Bone marrow (tissue), 2 donors: ENCODE data around the gene KLF16.
"Not testable (repeated sequence)": the region's sequence is repeated elsewhere in the genome, so short reads cannot be mapped to it uniquely, and the experiment has no call there.

Experiments used
- DNase-seq, 2 donors: peaks; one replicate each; lab custom pipeline; 2025; lab: John Stamatoyannopoulos, UW

Gene KLF16

GRCh38 chr19:1863328-1863637 lies at the start of gene KLF16:
Gene KLF16, minus strand, starts transcription at chr19:1863579. Its CDS starts 82 bp downstream, at chr19:1863497.
- DNase-seq, result no peak

- DNase-seq, result no peak
These were observed 49.6 kb upstream of the KLF16 start for GRCh38 chr19:1912760-1913505.

GRCh38 chr19:1911995-1912394 lies 48.6 kb upstream of the KLF16 start:
- DNase-seq, result no peak

GRCh38 chr19:1911098-1911497 lies 47.7 kb upstream of the KLF16 start:
- DNase-seq, result no peak

DNA sequence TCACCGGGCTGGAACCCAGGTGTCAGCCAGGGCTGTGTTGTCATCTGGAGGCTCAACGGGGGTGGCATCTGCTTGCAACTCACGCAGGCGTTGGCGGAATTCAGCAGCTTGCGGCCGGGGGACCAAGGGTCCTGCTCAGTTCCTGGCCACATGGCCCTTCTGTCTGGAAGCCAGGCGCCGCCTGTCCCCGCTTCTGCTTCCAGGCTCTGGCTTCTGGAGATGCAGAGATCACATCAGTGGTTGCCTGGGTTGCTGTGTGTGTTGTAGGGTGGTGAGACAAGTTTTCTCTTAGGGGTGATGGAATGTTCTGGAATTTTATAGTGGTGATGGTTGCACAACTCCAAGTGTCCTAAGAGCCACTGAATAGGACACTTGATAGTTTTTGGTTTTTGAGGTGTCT lies 46.8 kb upstream of the KLF16 start:
- DNase-seq, result no peak

DNA sequence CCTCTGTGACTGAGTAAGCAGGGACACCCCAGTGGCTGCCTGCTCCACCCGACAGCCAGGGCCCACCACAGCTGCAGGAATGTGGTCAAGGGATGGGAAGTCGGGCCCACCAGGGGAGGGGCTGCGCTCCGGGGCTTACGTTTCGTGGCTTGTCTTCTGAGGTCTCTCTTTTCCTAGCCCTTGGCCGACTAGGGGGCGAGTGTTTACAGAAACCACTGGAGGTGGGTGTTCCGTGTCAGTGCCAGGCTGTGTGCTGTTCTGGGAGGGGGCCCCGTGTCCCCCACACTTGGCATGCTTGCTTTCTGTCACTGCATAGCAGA lies 46.3 kb upstream of the KLF16 start:
- no peak for DNase-seq

DNA sequence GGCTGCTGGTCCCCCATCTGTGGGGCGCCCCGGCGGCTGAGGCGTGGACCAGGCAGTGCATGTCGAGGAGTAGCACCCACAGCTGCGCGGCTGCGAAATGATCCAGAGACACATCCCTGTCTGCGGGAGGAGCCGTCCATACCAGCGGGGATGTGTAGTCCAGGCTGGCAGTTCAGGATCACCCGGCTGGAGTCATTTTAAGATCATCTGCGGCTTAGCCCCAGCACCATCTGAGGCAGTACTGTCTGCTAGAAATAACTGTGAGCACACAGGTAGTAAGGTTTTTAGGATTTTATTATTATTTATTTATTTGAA lies 44.9 kb upstream of the KLF16 start:
- no peak for DNase-seq

DNA sequence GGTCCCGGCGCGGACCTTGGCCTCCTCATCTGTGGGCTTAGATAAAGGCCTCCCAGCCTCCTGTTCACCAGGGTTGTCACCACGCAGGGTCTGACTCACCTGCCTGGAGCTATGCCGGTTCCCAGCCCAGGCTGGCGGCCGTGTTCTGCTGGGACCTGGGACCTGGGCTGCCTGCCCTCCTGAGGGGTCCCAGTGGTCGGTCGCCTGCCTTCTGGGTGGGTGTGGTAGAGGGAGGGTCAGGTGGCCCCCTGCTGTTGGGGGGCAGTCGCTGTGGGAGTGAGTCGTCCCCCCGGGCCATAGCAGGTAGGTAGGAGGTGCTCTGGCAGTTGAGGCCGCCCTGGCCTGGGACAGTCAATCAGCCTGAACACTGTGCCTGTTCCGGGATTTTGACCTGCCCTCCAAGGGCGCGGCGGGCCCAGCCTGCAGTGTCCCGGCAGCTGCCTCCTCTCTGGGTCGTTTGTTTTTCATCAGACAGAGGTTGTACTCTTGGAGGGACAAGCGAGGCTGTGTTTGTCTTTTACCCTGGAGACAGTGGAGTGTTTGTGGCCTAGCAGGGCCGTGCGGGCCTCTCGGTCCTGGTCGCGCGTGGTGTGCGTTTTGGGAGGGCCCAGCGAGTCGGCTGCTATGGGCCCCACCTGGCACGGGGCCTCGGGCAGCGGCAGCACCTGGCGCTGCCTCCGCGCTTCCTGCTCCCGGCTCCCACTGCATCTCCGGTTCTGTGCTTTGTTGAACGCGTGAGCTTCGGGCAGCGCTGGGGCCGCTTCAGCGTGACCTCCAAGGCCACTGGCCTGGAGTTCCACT lies 44.4 kb upstream of the KLF16 start:
- DNase-seq, result no peak

DNA sequence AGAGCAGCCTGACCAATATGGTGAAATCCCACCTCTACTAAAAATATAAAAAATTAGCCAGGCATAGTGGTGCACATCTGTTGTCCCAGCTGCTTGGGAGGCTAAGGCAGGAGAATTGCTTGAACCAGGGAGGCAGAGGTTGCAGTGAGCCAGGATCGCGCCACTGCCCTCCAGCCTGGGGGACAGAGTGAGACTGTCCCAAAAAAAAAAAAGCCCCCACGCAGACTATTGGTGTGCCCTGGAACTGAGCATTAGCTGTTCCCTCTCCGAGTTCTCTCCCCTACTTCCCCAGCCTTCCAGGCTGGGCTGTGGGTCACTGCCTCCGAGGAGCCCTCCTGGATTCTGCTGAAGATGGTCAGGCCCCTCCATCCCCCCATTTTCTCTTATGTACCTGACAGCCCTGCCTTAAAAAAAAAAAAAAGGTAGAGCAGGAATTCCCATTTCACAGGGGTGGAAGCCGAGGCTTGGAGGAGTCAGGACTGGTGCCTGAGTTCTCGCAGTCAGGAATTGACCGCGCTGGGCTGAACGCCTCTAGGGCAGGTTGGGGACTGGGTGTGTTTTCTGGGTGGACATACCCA lies 43.7 kb upstream of the KLF16 start:
- DNase-seq, result no peak

GRCh38 chr19:1905863-1906375 lies 42.5 kb upstream of the KLF16 start:
- DNase-seq, result no peak

DNA sequence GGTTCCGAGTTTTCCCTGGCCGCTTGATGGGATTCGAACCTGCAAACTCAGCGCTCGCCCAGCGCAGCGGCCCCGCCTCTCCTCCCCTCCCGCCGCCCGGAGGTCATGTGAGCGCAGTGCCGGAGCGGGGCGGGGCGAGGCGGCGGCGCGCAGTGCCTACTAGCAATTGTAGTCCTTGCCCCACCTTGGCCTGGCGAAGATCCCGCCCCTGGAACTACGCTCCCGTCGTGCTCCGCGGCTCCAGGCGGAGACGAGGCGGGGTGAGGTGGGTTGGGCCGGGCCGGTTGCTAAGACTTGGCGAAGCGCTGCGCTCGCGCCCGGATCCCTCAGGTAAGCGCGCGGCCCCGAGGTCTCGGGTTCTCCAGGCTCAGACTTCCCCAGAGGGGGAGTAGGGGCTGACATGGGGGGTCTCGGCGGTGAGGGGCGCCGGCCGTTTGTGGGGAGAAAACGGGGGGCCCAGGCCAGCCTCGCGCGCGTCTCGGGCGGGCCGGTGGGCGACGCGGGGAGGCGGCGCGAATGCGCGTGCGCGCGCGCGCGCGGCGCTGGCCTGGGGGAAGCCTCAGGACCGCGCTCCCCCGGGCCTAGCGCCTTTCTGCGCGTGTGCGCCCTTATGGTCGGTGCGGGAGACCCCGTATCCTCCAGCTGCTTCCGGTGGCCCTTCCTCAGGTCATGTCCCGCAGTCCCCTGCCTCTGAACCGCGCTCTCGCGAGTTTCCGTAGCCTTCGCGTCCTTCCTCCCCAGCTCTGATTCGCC lies 41.9 kb upstream of the KLF16 start, which contains the start of the genes ADAT3 and SCAMP4:
TSS of gene ADAT3 (plus strand) at position 290 of the 753 bp plus-strand sequence. CDS start 6,649 bp downstream, outside the sequence.
TSS of gene SCAMP4 (plus strand) at position 290 of the 753 bp plus-strand sequence. CDS start 9,621 bp downstream, outside the sequence.
- DNase-seq, result peak; percentile 87 to 95

- DNase-seq, result no peak
These were observed 41.4 kb upstream of the KLF16 start for GRCh38 chr19:1904860-1905109.

DNA sequence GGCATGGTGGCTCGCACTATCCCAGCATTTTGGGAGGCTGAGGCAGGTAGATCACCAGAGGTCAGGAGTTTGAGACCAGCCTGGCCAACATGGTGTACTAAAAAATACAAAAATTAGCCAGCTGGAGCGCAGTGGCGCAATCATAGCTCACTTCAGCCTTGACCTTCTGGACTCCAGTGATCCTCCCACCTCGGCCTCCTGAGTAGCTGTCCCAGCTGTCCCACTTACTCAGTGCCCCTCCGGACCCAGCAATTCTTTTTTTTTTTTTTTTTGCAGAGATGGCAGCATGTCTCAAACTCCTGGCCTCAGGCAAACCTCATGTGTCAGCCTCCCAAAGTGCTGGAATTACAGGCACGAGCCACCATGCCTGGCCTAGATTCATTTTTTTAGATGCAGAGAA lies 39.5 kb upstream of the KLF16 start:
- DNase-seq, result no peak

- peak in 1 of 2 donors; percentile 47 for DNase-seq
These were observed 38.6 kb upstream of the KLF16 start for GRCh38 chr19:1901940-1902404.

DNA sequence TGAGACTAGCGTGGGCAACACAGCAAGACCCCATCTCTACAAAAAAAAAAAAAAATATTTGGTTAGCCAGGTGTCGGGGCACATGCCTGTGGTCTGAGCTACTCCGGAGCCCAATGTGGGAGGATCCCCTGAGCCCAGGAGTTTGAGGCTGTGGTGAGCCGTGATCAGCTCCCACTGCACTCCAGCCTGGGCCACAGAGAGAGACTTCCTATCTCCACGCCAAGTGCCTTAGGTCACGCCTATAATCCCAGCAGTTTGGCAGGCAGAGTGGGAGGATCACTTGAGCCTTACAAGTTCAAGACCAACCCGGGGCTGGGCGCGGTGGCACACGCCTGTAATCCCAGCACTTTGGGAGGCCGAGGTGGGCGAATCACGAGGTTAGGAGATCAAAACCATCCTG lies 33.1 kb upstream of the KLF16 start:
- no peak for DNase-seq

DNA sequence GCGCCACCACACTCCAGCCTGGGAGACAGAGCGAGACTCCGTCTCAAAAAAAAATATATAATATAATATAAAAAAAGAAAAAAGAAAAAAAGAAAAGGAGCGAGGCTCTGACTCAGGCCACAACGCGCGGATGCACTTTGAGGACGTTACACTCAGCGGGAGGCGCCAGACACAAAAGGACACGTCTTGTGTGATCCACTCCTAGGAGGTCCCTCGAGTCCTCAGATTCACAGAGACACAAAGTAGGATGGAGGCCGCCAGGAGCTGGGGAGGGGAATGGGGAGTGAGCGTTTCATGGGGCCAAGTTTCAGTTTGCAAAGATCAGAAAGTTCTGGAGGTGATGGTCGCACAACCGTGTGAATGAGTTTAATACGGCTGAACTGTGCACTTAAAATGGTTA lies 30.4 kb upstream of the KLF16 start:
- DNase-seq, result no peak

DNA sequence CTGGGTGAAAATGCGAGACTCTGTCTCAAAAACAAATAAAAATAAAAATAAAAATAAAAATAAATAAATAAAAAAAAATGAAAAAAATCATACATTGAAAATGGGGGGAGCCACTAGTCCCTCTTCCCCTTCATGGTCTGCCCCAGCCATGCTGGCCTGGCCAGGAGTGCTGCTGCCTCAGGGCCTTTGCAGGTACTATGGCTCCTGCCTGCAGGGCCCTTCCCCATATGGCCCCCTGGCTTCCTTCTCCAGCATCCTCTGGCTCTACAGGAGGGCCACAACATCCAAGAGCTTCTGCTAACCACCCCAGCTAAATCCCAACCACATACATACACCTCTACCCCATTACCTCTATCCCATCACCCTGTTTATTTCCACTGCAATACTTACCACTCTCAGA lies 26.5 kb upstream of the KLF16 start:
- no peak for DNase-seq

- no peak for DNase-seq
These were observed 25.0 kb upstream of the KLF16 start for GRCh38 chr19:1888385-1888784.

DNA sequence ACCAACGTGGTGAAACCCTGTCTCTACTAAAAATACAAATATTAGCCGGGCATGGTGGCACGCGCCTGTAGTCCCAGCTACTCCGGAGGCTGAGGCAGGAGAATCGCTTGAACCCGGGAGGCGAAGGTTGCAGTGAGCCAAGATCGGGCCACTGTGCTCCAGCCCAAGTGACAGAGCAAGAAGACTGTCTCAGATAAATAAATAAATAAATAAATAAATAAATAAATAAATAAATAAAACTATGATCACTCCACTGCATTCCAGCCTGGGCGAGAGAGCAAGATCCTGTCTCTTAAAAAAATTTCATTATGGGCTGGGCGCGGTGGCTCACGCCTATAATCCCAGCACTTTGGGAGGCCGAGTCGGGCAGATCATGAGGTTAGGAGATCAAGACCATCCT lies 23.0 kb upstream of the KLF16 start:
- not testable (repeated sequence) for DNase-seq

DNA sequence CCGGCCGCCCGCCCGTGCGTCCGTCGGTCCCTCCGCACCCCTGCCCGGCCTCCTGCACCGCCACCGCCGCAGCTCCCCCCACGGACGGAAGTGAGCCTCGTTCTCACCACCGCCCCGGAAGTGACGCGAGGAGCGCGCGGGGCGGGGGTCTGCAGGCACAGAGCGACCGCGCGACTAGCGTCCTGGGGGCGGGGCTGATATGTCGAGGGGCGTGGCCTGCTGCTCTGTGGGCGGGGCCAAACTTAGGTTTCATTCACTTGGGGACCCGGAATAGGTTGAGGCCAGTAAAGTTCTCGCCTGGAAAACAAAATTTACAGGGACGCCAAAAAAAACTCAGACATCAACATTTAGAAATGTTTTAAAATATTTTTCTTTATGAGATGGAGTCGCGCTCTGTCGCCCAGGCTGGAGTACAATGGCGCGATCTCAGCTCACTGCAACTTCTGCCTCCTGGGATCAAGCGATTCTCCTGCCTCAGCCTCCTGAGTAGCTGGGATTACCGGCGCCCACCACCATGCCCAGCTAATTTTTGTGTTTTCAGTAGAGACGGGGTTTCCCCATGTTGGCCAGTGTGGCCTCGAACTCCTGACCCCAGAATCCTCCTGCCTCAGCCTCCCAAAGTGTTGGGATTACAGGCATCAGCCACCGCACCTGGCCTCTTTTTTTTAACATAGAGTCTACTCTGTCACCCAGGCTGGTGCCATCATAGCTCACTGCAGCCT lies 22.2 kb upstream of the KLF16 start, which contains the start of gene ABHD17A:
TSS of gene ABHD17A (minus strand) at position 99 of the 722 bp plus-strand sequence. CDS start 3,930 bp downstream, outside the sequence.
- DNase-seq, result peak; percentile 85 to 88

DNA sequence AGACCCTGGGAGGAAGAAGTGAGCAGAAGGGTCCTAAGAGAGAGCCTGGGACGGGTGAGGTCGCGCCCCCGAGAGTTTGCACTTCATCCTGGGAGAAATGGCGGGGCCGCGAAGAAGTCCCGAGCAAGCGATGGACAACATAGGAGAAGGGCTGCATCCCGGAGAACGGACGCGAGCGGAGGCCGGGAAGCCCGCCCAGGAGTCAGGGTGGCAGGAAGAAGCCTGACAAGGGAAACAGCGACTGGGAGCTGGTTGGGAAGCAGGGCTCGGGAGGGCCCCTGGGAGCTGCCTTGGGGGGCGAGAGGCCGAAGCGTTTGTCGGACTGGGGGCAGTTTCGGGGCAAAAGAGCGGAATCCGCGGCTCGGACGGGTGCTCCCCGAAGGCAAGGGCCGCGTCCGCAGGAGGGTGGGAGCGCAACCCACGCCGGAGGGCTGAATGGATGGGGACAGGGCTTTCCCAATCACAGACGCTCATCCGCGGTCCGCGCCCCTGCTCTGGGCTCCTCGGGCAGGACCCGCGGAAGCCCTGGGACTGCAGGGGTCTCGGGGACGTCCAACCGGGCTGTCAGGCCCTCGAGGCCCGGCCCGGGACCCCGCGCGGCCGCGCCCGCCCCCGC lies 21.4 kb upstream of the KLF16 start:
- no peak for DNase-seq
